ENCODE results near the gene PKD1.

The PKD1 gene

DNA sequence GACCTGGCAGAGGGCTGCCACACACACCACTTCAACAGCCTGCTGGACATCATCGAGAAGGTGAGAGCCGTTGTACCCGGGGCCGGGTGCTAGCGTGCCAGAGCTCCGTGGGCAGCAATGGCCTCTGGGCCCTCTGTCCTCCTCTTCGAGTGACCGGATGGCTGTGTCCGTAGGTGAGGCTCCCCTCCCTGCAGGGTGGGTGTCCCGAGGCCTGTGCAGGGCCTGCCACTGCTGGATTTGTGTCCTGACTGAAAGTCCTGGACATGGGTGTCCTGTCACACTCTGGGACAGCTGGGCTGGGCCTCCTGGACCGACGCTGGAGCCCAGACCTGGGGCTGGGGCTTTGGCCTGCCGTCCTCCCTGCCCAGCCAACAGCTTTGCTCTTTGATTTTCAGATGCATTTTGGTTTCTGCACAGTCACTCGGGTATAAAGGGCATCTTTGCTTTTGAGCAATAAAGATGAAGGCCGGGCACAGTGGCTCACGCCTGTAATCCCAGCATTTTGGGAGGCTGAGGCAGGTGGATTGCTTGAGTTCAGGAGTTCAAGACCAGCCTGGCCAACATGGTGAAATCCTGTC lies 71.2 kb downstream of the PKD1 start:
- Histone ChIP-seq H3K18ac (ENCODE audit: low read depth in 1 of 2, low read length in 2 of 2) (no peak overlapping the region), H3K4me1 (ENCODE audit: control insufficient read depth, insufficient read depth, low read depth, low read length) (peaks cover 11% of the 10 kb centered on the region), H4K91ac (ENCODE audit: low read length) (no peak overlapping the region), H2AFZ (ENCODE audit: low read depth, low read length) (no peak overlapping the region), H3K4me2 (ENCODE audit: low read length, poor library complexity, severe bottlenecking) (no peak overlapping the region), H3K23ac (ENCODE audit: low read length in 2 of 2) (no peak overlapping the region), H3K9ac (ENCODE audit: low read length) (no peak overlapping the region), H2BK15ac (ENCODE audit: low read depth, poor library complexity, severe bottlenecking) (no peak overlapping the region), H2BK120ac (ENCODE audit: low read depth, low read length) (no peak overlapping the region), H2BK12ac (ENCODE audit: low read length in 2 of 2) (no peak overlapping the region), H3K4me3 (ENCODE audit: insufficient read depth in 1 of 2, low read depth in 1 of 2, low read length in 2 of 2) (no peak overlapping the region), H3K4ac (ENCODE audit: low read depth in 1 of 2, low read length in 2 of 2) (peak overlapping the region in 1 of 2 experiments; percentile 24), H3K36me3 (ENCODE audit: control insufficient read depth in 1 of 2, insufficient read depth in 2 of 2, low read depth in 1 of 2, low read length in 2 of 2) (peaks cover 73 to 84% of the 10 kb centered on the region in 2 experiments), H4K8ac (ENCODE audit: low read length) (no peak overlapping the region), H3K14ac (ENCODE audit: low read length in 2 of 2) (no peak overlapping the region), H3K79me1 (replicated peaks; ENCODE audit: low read length, poor library complexity, severe bottlenecking) (peaks cover 18% of the 10 kb centered on the region), H3K27ac (ENCODE audit: low read length, poor library complexity, severe bottlenecking) (no peak overlapping the region), H3K9me3 (ENCODE audit: control insufficient read depth, low read length) (no peaks in the 10 kb centered on the region), H3K27me3 (ENCODE audit: control insufficient read depth in 1 of 2, insufficient read depth in 1 of 2, low read length in 2 of 2) (no peaks in the 10 kb centered on the region), H2AK5ac (ENCODE audit: low read length, severe bottlenecking) (no peak overlapping the region), H2BK5ac (ENCODE audit: low read depth, low read length, poor library complexity, severe bottlenecking) (no peak overlapping the region)
- 95% methylated on average over 16 of the region's 16 CpGs for WGBS
- no peak for DNase-seq

DNA sequence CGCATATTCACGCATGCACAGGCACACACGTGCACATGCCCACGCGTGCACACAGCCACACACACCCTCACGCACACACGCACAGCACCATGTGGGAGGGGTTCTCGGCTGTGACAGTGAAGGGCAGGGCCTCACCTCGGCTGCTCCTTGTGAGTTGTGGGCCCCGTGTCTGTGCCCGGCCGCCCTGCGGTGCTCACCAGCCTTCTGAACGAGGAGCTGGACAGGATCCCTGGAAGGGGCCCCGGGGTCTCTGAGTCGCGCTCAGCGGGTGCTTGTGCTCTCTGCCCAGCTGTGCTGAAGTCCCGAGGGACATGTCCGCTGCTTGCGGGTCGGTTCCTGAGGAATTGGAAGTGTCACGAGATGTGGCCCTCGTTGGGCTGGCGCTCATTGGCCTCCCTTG lies 71.8 kb downstream of the PKD1 start:
- no peaks in the 10 kb centered on the region for H3K27me3 ChIP-seq (ENCODE audit: control insufficient read depth in 1 of 2, insufficient read depth in 1 of 2, low read length in 2 of 2)
- no peak overlapping the region for H2AFZ ChIP-seq (ENCODE audit: low read depth, low read length)
- no peak overlapping the region for H2BK120ac ChIP-seq (ENCODE audit: low read depth, low read length)
- no peaks in the 10 kb centered on the region for H3K9me3 ChIP-seq (ENCODE audit: control insufficient read depth, low read length)
- no peak overlapping the region for H3K4ac ChIP-seq (ENCODE audit: low read depth in 1 of 2, low read length in 2 of 2)
- no peak overlapping the region for H4K91ac ChIP-seq (ENCODE audit: low read length)
- no peak overlapping the region for H2BK12ac ChIP-seq (ENCODE audit: low read length in 2 of 2)
- H2AK5ac ChIP-seq (ENCODE audit: low read length, severe bottlenecking) = no peak overlapping the region
- H3K4me3 ChIP-seq (ENCODE audit: insufficient read depth in 1 of 2, low read depth in 1 of 2, low read length in 2 of 2) = no peak overlapping the region
- no peak overlapping the region for H2BK15ac ChIP-seq (ENCODE audit: low read depth, poor library complexity, severe bottlenecking)
- H3K23ac ChIP-seq (ENCODE audit: low read length in 2 of 2) = no peak overlapping the region
- H3K36me3 ChIP-seq (ENCODE audit: control insufficient read depth in 1 of 2, insufficient read depth in 2 of 2, low read depth in 1 of 2, low read length in 2 of 2) = peaks cover 71 to 81% of the 10 kb centered on the region in 2 experiments
- no peak overlapping the region for H2BK5ac ChIP-seq (ENCODE audit: low read depth, low read length, poor library complexity, severe bottlenecking)
- H4K8ac ChIP-seq (ENCODE audit: low read length) = no peak overlapping the region
- no peak overlapping the region for H3K9ac ChIP-seq (ENCODE audit: low read length)
- DNase-seq = no peak
- no peak overlapping the region for H3K4me2 ChIP-seq (ENCODE audit: low read length, poor library complexity, severe bottlenecking)
- H3K14ac ChIP-seq (ENCODE audit: low read length in 2 of 2) = no peak overlapping the region
- no peak overlapping the region for H3K18ac ChIP-seq (ENCODE audit: low read depth in 1 of 2, low read length in 2 of 2)
- peaks cover 11% of the 10 kb centered on the region for H3K4me1 ChIP-seq (ENCODE audit: control insufficient read depth, insufficient read depth, low read depth, low read length)
- 97% methylated on average over 25 of the region's 25 CpGs for WGBS
- peaks cover 17% of the 10 kb centered on the region for H3K79me1 ChIP-seq (replicated peaks; ENCODE audit: low read length, poor library complexity, severe bottlenecking)
- H3K27ac ChIP-seq (ENCODE audit: low read length, poor library complexity, severe bottlenecking) = no peak overlapping the region

DNA sequence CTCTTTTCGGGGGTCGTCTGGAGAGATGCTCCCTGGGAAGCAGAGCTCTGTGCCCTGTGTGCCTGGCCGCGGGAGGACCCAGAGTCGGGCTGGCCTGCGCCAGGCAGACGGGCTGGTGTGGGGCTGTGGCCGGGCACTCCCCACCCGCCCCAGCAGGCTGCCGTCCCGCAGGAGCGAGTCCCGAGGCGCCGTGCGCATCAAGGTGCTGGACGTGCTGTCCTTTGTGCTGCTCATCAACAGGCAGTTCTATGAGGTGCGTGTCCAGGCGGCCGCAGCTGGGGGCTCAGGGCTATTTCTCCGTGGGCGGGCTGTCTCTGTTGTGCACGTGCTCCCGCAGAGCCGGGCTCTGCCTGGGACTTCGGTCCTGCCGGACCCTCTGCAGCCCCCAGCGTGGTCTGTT lies 72.9 kb downstream of the PKD1 start:
- H3K36me3 ChIP-seq (ENCODE audit: control insufficient read depth in 1 of 2, insufficient read depth in 2 of 2, low read depth in 1 of 2, low read length in 2 of 2) = peaks cover 71 to 86% of the 10 kb centered on the region in 2 experiments
- no peak overlapping the region for H4K91ac ChIP-seq (ENCODE audit: low read length)
- no peak overlapping the region for H2BK5ac ChIP-seq (ENCODE audit: low read depth, low read length, poor library complexity, severe bottlenecking)
- no peak overlapping the region for H2BK12ac ChIP-seq (ENCODE audit: low read length in 2 of 2)
- H2AFZ ChIP-seq (ENCODE audit: low read depth, low read length) = no peak overlapping the region
- no peak overlapping the region for H3K4me3 ChIP-seq (ENCODE audit: insufficient read depth in 1 of 2, low read depth in 1 of 2, low read length in 2 of 2)
- H2AK5ac ChIP-seq (ENCODE audit: low read length, severe bottlenecking) = no peak overlapping the region
- no peak overlapping the region for H3K4ac ChIP-seq (ENCODE audit: low read depth in 1 of 2, low read length in 2 of 2)
- no peak for DNase-seq
- H3K27me3 ChIP-seq (ENCODE audit: control insufficient read depth in 1 of 2, insufficient read depth in 1 of 2, low read length in 2 of 2) = no peaks in the 10 kb centered on the region
- 98% methylated on average over 28 of the region's 28 CpGs for WGBS
- H2BK15ac ChIP-seq (ENCODE audit: low read depth, poor library complexity, severe bottlenecking) = no peak overlapping the region
- H2BK120ac ChIP-seq (ENCODE audit: low read depth, low read length) = no peak overlapping the region
- H3K79me1 ChIP-seq (replicated peaks; ENCODE audit: low read length, poor library complexity, severe bottlenecking) = peaks cover 17% of the 10 kb centered on the region
- no peak overlapping the region for H3K14ac ChIP-seq (ENCODE audit: low read length in 2 of 2)
- H3K9me3 ChIP-seq (ENCODE audit: control insufficient read depth, low read length) = no peaks in the 10 kb centered on the region
- no peak overlapping the region for H3K4me2 ChIP-seq (ENCODE audit: low read length, poor library complexity, severe bottlenecking)
- no peak overlapping the region for H3K27ac ChIP-seq (ENCODE audit: low read length, poor library complexity, severe bottlenecking)
- H3K4me1 ChIP-seq (ENCODE audit: control insufficient read depth, insufficient read depth, low read depth, low read length) = peaks cover 17% of the 10 kb centered on the region
- no peak overlapping the region for H3K23ac ChIP-seq (ENCODE audit: low read length in 2 of 2)
- no peak overlapping the region for H3K9ac ChIP-seq (ENCODE audit: low read length)
- H4K8ac ChIP-seq (ENCODE audit: low read length) = no peak overlapping the region
- no peak overlapping the region for H3K18ac ChIP-seq (ENCODE audit: low read depth in 1 of 2, low read length in 2 of 2)

DNA sequence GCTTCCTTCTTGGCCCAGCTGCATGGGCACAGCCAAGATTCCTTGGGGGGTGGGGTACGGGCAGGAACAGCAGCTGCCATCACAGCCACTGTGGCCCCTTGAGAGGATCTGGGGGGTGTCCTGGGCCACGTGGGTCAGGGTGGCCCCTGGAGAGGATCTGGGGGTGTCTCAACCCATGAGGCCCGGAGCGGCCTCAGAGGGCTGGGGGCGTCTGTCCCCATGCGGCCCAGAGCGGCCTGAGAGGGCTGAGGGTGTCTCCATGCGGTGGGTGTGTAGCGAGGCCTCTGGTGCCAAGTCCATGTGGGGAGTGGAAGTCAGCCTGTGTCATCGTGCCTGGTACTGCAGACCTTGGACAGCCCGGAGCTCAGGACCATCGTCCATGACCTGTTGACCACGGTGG lies 74.2 kb downstream of the PKD1 start:
- H3K4ac ChIP-seq (ENCODE audit: low read depth in 1 of 2, low read length in 2 of 2) = no peak overlapping the region
- WGBS = 95% methylated on average over 13 of the region's 13 CpGs
- DNase-seq = no peak
- H3K9ac ChIP-seq (ENCODE audit: low read length) = no peak overlapping the region
- no peak overlapping the region for H3K4me3 ChIP-seq (ENCODE audit: insufficient read depth in 1 of 2, low read depth in 1 of 2, low read length in 2 of 2)
- no peak overlapping the region for H2AFZ ChIP-seq (ENCODE audit: low read depth, low read length)
- no peak overlapping the region for H3K23ac ChIP-seq (ENCODE audit: low read length in 2 of 2)
- no peak overlapping the region for H3K14ac ChIP-seq (ENCODE audit: low read length in 2 of 2)
- H3K9me3 ChIP-seq (ENCODE audit: control insufficient read depth, low read length) = no peaks in the 10 kb centered on the region
- H3K27ac ChIP-seq (ENCODE audit: low read length, poor library complexity, severe bottlenecking) = no peak overlapping the region
- H3K4me2 ChIP-seq (ENCODE audit: low read length, poor library complexity, severe bottlenecking) = no peak overlapping the region
- no peak overlapping the region for H2BK5ac ChIP-seq (ENCODE audit: low read depth, low read length, poor library complexity, severe bottlenecking)
- no peak overlapping the region for H2AK5ac ChIP-seq (ENCODE audit: low read length, severe bottlenecking)
- no peak overlapping the region for H2BK15ac ChIP-seq (ENCODE audit: low read depth, poor library complexity, severe bottlenecking)
- no peaks in the 10 kb centered on the region for H3K27me3 ChIP-seq (ENCODE audit: control insufficient read depth in 1 of 2, insufficient read depth in 1 of 2, low read length in 2 of 2)
- peaks cover 71 to 85% of the 10 kb centered on the region in 2 experiments for H3K36me3 ChIP-seq (ENCODE audit: control insufficient read depth in 1 of 2, insufficient read depth in 2 of 2, low read depth in 1 of 2, low read length in 2 of 2)
- no peak overlapping the region for H3K18ac ChIP-seq (ENCODE audit: low read depth in 1 of 2, low read length in 2 of 2)
- no peak overlapping the region for H4K8ac ChIP-seq (ENCODE audit: low read length)
- no peak overlapping the region for H4K91ac ChIP-seq (ENCODE audit: low read length)
- peaks cover 21% of the 10 kb centered on the region for H3K79me1 ChIP-seq (replicated peaks; ENCODE audit: low read length, poor library complexity, severe bottlenecking)
- no peak overlapping the region for H2BK120ac ChIP-seq (ENCODE audit: low read depth, low read length)
- H2BK12ac ChIP-seq (ENCODE audit: low read length in 2 of 2) = no peak overlapping the region
- peaks cover 23% of the 10 kb centered on the region for H3K4me1 ChIP-seq (ENCODE audit: control insufficient read depth, insufficient read depth, low read depth, low read length)

Measured in mesenchymal stem cell (in vitro differentiated cells and primary cell).